A549 (cell line): Measurements from ENCODE around the gene KNOP1. TPM values are rescaled to one million over a fixed set of nuclear protein-coding genes. Genes with fewer than 3 reads are reported as not detected.

Source experiments
- ATAC-seq, 2 experiments: fragments of 200-7000 bp in 1 of 2; fragments of >200 bp in 1 of 2; cut with Nextera tagmentation in 1 of 2; cut with Tn5 transposase in 1 of 2; 3 replicates each; pipeline versions ENCODE4 v1.8.0 to v1.9.1; 2018 to 2020; ENCODE audit warnings: mild to moderate bottlenecking in 1 of 2, moderate library complexity in 1 of 2
- CTCF ChIA-PET: fragments of 300-600 bp; sonication (Branson Sonifier 250); formaldehyde crosslinking; extraction: SDS; loops from one replicate; lab custom pipeline; 2021; ENCODE audit warnings: antibody characterized with exemption, inconsistent platforms; lab: Yijun Ruan, JAX
- POLR2A ChIA-PET: fragments of 350-600 bp; formaldehyde crosslinking; extraction: SDS; loops from one replicate; lab custom pipeline; 2021; ENCODE audit warnings: antibody characterized with exemption, inconsistent platforms; lab: Yijun Ruan, JAX
- DNase-seq, 2 experiments: peaks; one replicate each; pipeline versions ENCODE4 v3.0.0 to v3.0.0-alpha.2; 2011 to 2016; ENCODE audit warnings: low read depth in 1 of 2, low spot score in 1 of 2
- FAIRE-seq: peaks from 2 replicates; lab custom pipeline; 2011; peaks lifted over from hg19 to GRCh38; lab: Jason Lieb, UNC
- H3K27ac ChIP-seq, 2 experiments: fragments of >200 bp; sonication (Bioruptor Twin); formaldehyde crosslinking; 3 replicates each; pipeline ENCODE4 v1.5.1; 2016 to 2017
- H3K4me1 ChIP-seq: fragments of >200 bp; sonication (Bioruptor Twin); formaldehyde crosslinking; 3 replicates; pipeline ENCODE4 v1.6.1; 2016
- H3K4me2 ChIP-seq: fragments of >200 bp; sonication (Bioruptor Twin); formaldehyde crosslinking; 3 replicates; pipeline ENCODE4 v1.6.1; 2016
- H3K4me3 ChIP-seq: fragments of >200 bp; sonication (Bioruptor Twin); formaldehyde crosslinking; 3 replicates; pipeline ENCODE4 v1.5.1; 2016
- H3K9me3 ChIP-seq: fragments of >200 bp; sonication (Bioruptor Twin); formaldehyde crosslinking; 3 replicates; pipeline ENCODE4 v1.6.1; 2016
- BCL3 ChIP-seq: fragments of >200 bp; sonication (Bioruptor Twin); formaldehyde crosslinking; IDR thresholded peaks from 3 replicates; pipeline ENCODE4 v1.6.1; 2016
- CHD2 ChIP-seq: fragments of 150-350 bp; IDR thresholded peaks from 2 replicates; pipeline ENCODE4 v1.6.1; 2014; ENCODE audit warnings: low read length; ENCODE audit not compliant: partially characterized antibody
- CHD4 ChIP-seq: fragments of 200-600 bp; sonication (generic); IDR thresholded peaks from 2 replicates; pipeline ENCODE4 v1.6.1; 2016; ENCODE audit warnings: antibody characterized with exemption, mild to moderate bottlenecking, borderline replicate concordance
- EHF ChIP-seq: fragments of 250-450 bp; sonication (Bioruptor Pico); IDR thresholded peaks from 2 replicates; pipeline ENCODE4 v1.5.0; 2020; ENCODE audit warnings: mild to moderate bottlenecking
- EHMT2 ChIP-seq: fragments of 200-600 bp; sonication (generic); IDR thresholded peaks from 2 replicates; pipeline ENCODE4 v1.6.1; 2016; ENCODE audit warnings: antibody characterized with exemption, low read depth, mild to moderate bottlenecking, moderate library complexity
- EP300 ChIP-seq, 2 experiments: fragments of >200 bp; sonication (Bioruptor Twin); formaldehyde crosslinking; IDR thresholded peaks; 2 replicates in 1 of 2; 3 replicates in 1 of 2; pipeline ENCODE4 v1.6.1; 2016 to 2017
- FOSB ChIP-seq: fragments of 250-450 bp; sonication (Bioruptor Pico); IDR thresholded peaks from 2 replicates; pipeline ENCODE4 v1.5.0; 2020; ENCODE audit warnings: mild to moderate bottlenecking, moderate library complexity
- HDAC2 ChIP-seq: fragments of 200-600 bp; sonication (generic); IDR thresholded peaks from 2 replicates; pipeline ENCODE4 v1.6.1; 2016
- HOXA7 ChIP-seq: fragments of 250-450 bp; sonication (Bioruptor Pico); IDR thresholded peaks from 2 replicates; pipeline ENCODE4 v1.5.0; 2020; ENCODE audit warnings: mild to moderate bottlenecking, moderate library complexity
- HOXB5 ChIP-seq: fragments of 250-450 bp; sonication (Bioruptor Pico); IDR thresholded peaks from 2 replicates; pipeline ENCODE4 v1.5.0; 2020; ENCODE audit warnings: mild to moderate bottlenecking, moderate library complexity
- KDM1A ChIP-seq: fragments of 200-600 bp; sonication (generic); IDR thresholded peaks from 2 replicates; pipeline ENCODE4 v1.6.1; 2016; ENCODE audit warnings: low read depth, mild to moderate bottlenecking
- MAZ ChIP-seq: fragments of 150-350 bp; IDR thresholded peaks from 2 replicates; pipeline ENCODE4 v1.6.1; 2014; ENCODE audit warnings: antibody characterized with exemption, low read depth, low read length, borderline replicate concordance
- NR3C1 ChIP-seq: fragments of >200 bp; sonication (Bioruptor Twin); formaldehyde crosslinking; IDR thresholded peaks from 3 replicates; pipeline ENCODE4 v1.6.1; 2017
- PHF8 ChIP-seq: fragments of 200-600 bp; sonication (generic); IDR thresholded peaks from 2 replicates; pipeline ENCODE4 v1.6.1; 2016; ENCODE audit warnings: low read depth, mild to moderate bottlenecking, antibody characterized with exemption, moderate library complexity, borderline replicate concordance
- RAD21 ChIP-seq, 2 experiments: fragments of >200 bp in 1 of 2; sonication (Bioruptor Twin) in 1 of 2; formaldehyde crosslinking in 1 of 2; IDR thresholded peaks in 1 of 2; conservative IDR thresholded peaks in 1 of 2; 2 replicates in 1 of 2; 3 replicates in 1 of 2; pipeline ENCODE4 v1.6.1; 2012 to 2018; ENCODE audit warnings: inconsistent platforms in 1 of 2
- REST ChIP-seq: fragments of 200-600 bp; sonication (generic); IDR thresholded peaks from 2 replicates; pipeline ENCODE4 v1.6.1; 2016; ENCODE audit warnings: antibody characterized with exemption, mild to moderate bottlenecking, moderate library complexity
- SREBF2 ChIP-seq: fragments of 450-650 bp; IDR thresholded peaks from 2 replicates; pipeline ENCODE4 v1.6.1; 2014; ENCODE audit warnings: mild to moderate bottlenecking, moderate library complexity
- ZC3H11A ChIP-seq: fragments of 450-650 bp; IDR thresholded peaks from 2 replicates; pipeline ENCODE4 v1.6.1; 2014; ENCODE audit warnings: antibody characterized with exemption, mild to moderate bottlenecking
- ZSCAN20 ChIP-seq: fragments of 250-450 bp; sonication (Bioruptor Pico); IDR thresholded peaks from 2 replicates; pipeline ENCODE4 v1.8.0; 2022; ENCODE audit warnings: mild to moderate bottlenecking, moderate library complexity
- WGBS: methylation state at CpG from one replicate; pipeline ENCODE4 v1.1.6; 2017; ENCODE audit errors: missing lambda C conversion rate; 5-methylcytosine and 5-hydroxymethylcytosine counted together
- polyA plus RNA-seq, 4 experiments: library from polyadenylated mRNA; depleted of rRNA in 3 of 4; stranded (reverse); fragments of >200 nt; fragmentation: RNase III in 1 of 4; extraction: RNeasy Plus Mini Kit Qiagen cat#74134 plus additional on column Dnase treatment in 1 of 4; gene quantifications; 2 replicates in 3 of 4; 3 replicates in 1 of 4; pipeline ENCODE4 v1.2.3, GENCODE V29; 2011 to 2017

KNOP1 gene
- polyA plus RNA-seq, 2 of the 4 experiments (the other 2 are of a cell fraction): 38.2 to 44.8 TPM

GRCh38 chr16:19743816-19744159, 25.8 kb upstream of the KNOP1 start:
- POLR2A ChIA-PET: no interaction called here
- Histone ChIP-seq H3K9me3 (no peaks in the 10 kb centered on the region), H3K4me2 (no peak overlapping the region), H3K27ac (no peak overlapping the region), H3K4me1 (peaks cover 22% of the 10 kb centered on the region), H3K4me3 (no peak overlapping the region)
- no peak for ATAC-seq
- FAIRE-seq: no peak
- no peak for DNase-seq
- CTCF ChIA-PET: interaction anchor here (1.3 to 1.6 kb wide), 2 partner anchors 11 to 142 kb away, joined by 3 to 4 read pairs; no protein-coding TSS in a partner anchor
- TF ChIP-seq PHF8 (no peak), EP300 (IDR thresholded peaks at IDR 0.05) (no peak)

- peaks cover 16% of the 10 kb centered on the region; the same call in 2 of the 3 replicates for H3K4me1 ChIP-seq
- no peaks in the 10 kb centered on the region for H3K9me3 ChIP-seq
- DNase-seq (no peak), ATAC-seq (no peak)
- H3K4me3 ChIP-seq: no peak overlapping the region
- ChIA-PET CTCF (no interaction called here), POLR2A (no interaction called here)
- no peak overlapping the region for H3K4me2 ChIP-seq
- H3K27ac ChIP-seq: no peak overlapping the region
- TF ChIP-seq CHD2 (no peak), NR3C1 (no peak), REST (no peak), FOSB (no peak), ZSCAN20 (CRISPR knock-in tag) (no peak), CHD4 (no peak), EP300 (IDR thresholded peaks at IDR 0.05) (no peak), EHF (CRISPR knock-in tag) (no peak), ZC3H11A (no peak), HDAC2 (no peak), SREBF2 (no peak), HOXB5 (CRISPR knock-in tag) (no peak), BCL3 (no peak), KDM1A (no peak), EHMT2 (no peak)
- TF ChIP-seq, all 56 proteins: peak for 0
- WGBS: 100% methylated on average over 1 of the region's 1 CpG
- FAIRE-seq: no peak
These were observed 23.3 kb upstream of the KNOP1 start for GRCh38 chr16:19741354-19741753.

- no peak for ATAC-seq
- TF ChIP-seq RAD21 (conservative IDR thresholded peaks at IDR 0.05 in 1 of 2, IDR thresholded peaks at IDR 0.05 in 1 of 2): no peak
- no peak for TF ChIP-seq PHF8
- no peak for TF ChIP-seq EHMT2
- no peak for TF ChIP-seq HOXA7 (CRISPR knock-in tag)
- TF ChIP-seq MAZ: no peak
- Histone ChIP-seq H3K27ac (no peak overlapping the region), H3K4me3 (no peak overlapping the region), H3K4me2 (no peak overlapping the region), H3K4me1 (no peaks in the 10 kb centered on the region), H3K9me3 (no peaks in the 10 kb centered on the region)
- no peak for DNase-seq
- ChIA-PET CTCF (no interaction called here), POLR2A (no interaction called here)
- FAIRE-seq: no peak
- 89% methylated on average over 12 of the region's 12 CpGs for WGBS
These were observed 19.4 kb upstream of the KNOP1 start for GRCh38 chr16:19737306-19738038.
